DND-41 (cell line): ENCODE results near the gene CCDC71L.

Experiments
- ATAC-seq: fragments of 200-7000 bp; cut with Tn5 transposase; 3 replicates; pipeline ENCODE4 v1.9.1; 2021; ENCODE audit warnings: low read depth; ENCODE audit not compliant: insufficient read depth
- DNase-seq: peaks from one replicate; pipeline ENCODE4 v3.0.0-alpha.2; 2020
- H2AFZ ChIP-seq: 2 replicates; pipeline ENCODE4 v1.6.0; 2012; ENCODE audit warnings: low read depth, low read length
- H3K27ac ChIP-seq: 2 replicates; pipeline ENCODE4 v1.5.1; 2012; ENCODE audit warnings: low read length, inconsistent platforms
- H3K27me3 ChIP-seq: fragments of 200-600 bp; sonication (generic); 2 replicates; pipeline ENCODE4 v1.6.0; 2012; ENCODE audit warnings: low read length, mild to moderate bottlenecking, inconsistent platforms; ENCODE audit not compliant: insufficient read depth, poor library complexity
- H3K36me3 ChIP-seq: 2 replicates; pipeline ENCODE4 v1.5.1; 2012; ENCODE audit warnings: low read length, inconsistent platforms; ENCODE audit not compliant: insufficient read depth
- H3K4me1 ChIP-seq: 2 replicates; pipeline ENCODE4 v1.5.1; 2012; ENCODE audit warnings: mild to moderate bottlenecking, low read length; ENCODE audit not compliant: insufficient read depth
- H3K4me2 ChIP-seq: 2 replicates; pipeline ENCODE4 v1.6.0; 2012; ENCODE audit warnings: mild to moderate bottlenecking, moderate library complexity, low read length, inconsistent platforms; ENCODE audit not compliant: insufficient read depth
- H3K4me3 ChIP-seq, 2 experiments: fragments of 200-600 bp in 1 of 2; shearing (Covaris generic) in 1 of 2; 2 replicates each; pipeline ENCODE4 v1.5.1; 2012 to 2016; ENCODE audit warnings: inconsistent platforms in 2 of 2, low read length in 2 of 2, mild to moderate bottlenecking in 2 of 2, low read depth in 1 of 2, moderate library complexity in 1 of 2
- H3K79me2 ChIP-seq: 2 replicates; pipeline ENCODE4 v1.6.0; 2012; ENCODE audit warnings: low read length, inconsistent platforms; ENCODE audit not compliant: insufficient read depth
- H3K9ac ChIP-seq: 2 replicates; pipeline ENCODE4 v1.6.0; 2012; ENCODE audit warnings: low read depth, mild to moderate bottlenecking, inconsistent platforms, low read length, moderate library complexity
- H3K9me3 ChIP-seq: 2 replicates; pipeline ENCODE4 v1.5.1; 2012; ENCODE audit warnings: low read length, moderate library complexity, mild to moderate bottlenecking, inconsistent platforms; ENCODE audit not compliant: insufficient read depth, severe bottlenecking
- H4K20me1 ChIP-seq: 2 replicates; pipeline ENCODE4 v1.6.0; 2012; ENCODE audit warnings: low read length; ENCODE audit not compliant: insufficient read depth
- CTCF ChIP-seq: IDR thresholded peaks from 2 replicates; pipeline ENCODE4 v1.5.1; 2012; ENCODE audit warnings: borderline replicate concordance, low read length, moderate library complexity, mild to moderate bottlenecking; ENCODE audit not compliant: poor library complexity, severe bottlenecking; ENCODE audit errors: extremely low read depth
- EZH2 ChIP-seq: IDR thresholded peaks from 3 replicates; pipeline ENCODE4 v1.6.1; 2012; ENCODE audit warnings: borderline replicate concordance, low read depth, mild to moderate bottlenecking, moderate library complexity, low read length, inconsistent platforms; ENCODE audit not compliant: severe bottlenecking

CCDC71L gene

DNA sequence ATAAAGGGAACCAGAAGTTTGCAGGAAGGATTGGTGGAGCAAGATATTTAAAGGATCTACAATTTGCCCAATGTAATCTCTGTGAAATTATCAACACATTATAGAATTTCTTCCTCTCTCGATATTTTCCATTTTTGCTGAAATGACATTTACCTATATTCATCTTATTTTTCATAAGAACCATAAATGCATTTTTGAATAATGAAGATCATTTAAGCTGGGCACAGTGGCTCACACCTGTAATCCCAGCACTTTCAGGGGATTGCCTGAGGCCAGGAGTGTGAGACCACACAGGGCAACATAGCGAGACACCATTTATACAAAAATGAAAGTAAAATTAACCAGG is 37.7 kb downstream of the CCDC71L start:
- no peak overlapping the region for H3K9ac ChIP-seq
- no peak overlapping the region for H3K27ac ChIP-seq
- no peak overlapping the region for H3K4me3 ChIP-seq
- H3K9me3 ChIP-seq: peaks cover 8% of the 10 kb centered on the region
- DNase-seq (no peak), ATAC-seq (no peak)
- H3K79me2 ChIP-seq: no peaks in the 10 kb centered on the region
- H3K27me3 ChIP-seq: no peaks in the 10 kb centered on the region
- no peaks in the 10 kb centered on the region for H4K20me1 ChIP-seq
- H3K4me2 ChIP-seq: no peak overlapping the region
- no peaks in the 10 kb centered on the region for H3K36me3 ChIP-seq
- TF ChIP-seq EZH2: no peak
- no peak for TF ChIP-seq CTCF
- H2AFZ ChIP-seq: no peak overlapping the region
- no peaks in the 10 kb centered on the region for H3K4me1 ChIP-seq

GRCh38 chr7:106622654-106623314 is 38.2 kb downstream of the CCDC71L start:
- Histone ChIP-seq H3K4me2 (no peak overlapping the region), H4K20me1 (no peaks in the 10 kb centered on the region), H3K79me2 (no peaks in the 10 kb centered on the region), H3K4me1 (no peaks in the 10 kb centered on the region), H3K27me3 (no peaks in the 10 kb centered on the region), H3K9ac (no peak overlapping the region), H3K9me3 (peaks cover 8% of the 10 kb centered on the region), H3K27ac (no peak overlapping the region), H3K4me3 (no peak overlapping the region), H3K36me3 (no peaks in the 10 kb centered on the region), H2AFZ (no peak overlapping the region)
- ATAC-seq (no peak), DNase-seq (no peak)
- TF ChIP-seq CTCF: no peak
- TF ChIP-seq EZH2: no peak

- no peaks in the 10 kb centered on the region for H3K4me1 ChIP-seq
- no peak overlapping the region for H3K4me3 ChIP-seq
- no peaks in the 10 kb centered on the region for H3K27me3 ChIP-seq
- no peak overlapping the region for H2AFZ ChIP-seq
- TF ChIP-seq EZH2 (no peak), CTCF (no peak)
- H3K27ac ChIP-seq: no peak overlapping the region
- no peak overlapping the region for H3K9ac ChIP-seq
- H3K4me2 ChIP-seq: no peak overlapping the region
- DNase-seq (no peak), ATAC-seq (no peak)
- no peaks in the 10 kb centered on the region for H3K79me2 ChIP-seq
- peaks cover 8% of the 10 kb centered on the region for H3K9me3 ChIP-seq
- H4K20me1 ChIP-seq: no peaks in the 10 kb centered on the region
- no peaks in the 10 kb centered on the region for H3K36me3 ChIP-seq
Measured at GRCh38 chr7:106621393-106622132, 39.4 kb downstream of the CCDC71L start.

DNA sequence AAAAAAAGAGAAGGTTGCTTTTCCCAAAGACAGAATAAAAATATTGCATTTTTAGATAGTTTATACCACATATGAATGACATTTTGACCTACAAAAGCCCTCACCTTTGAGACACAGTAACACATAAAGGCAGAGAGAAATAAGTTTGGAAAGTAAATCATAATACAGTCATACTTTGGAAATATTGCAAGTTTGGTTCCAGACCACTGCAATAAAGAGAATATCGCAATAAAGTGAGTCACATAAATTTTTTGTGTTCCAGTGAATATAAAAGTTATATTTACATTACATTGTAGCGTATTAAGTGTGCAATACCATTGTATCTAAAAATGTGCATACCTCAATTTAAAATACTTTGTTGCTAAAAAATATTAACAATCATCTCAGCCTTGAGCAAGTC is 40.3 kb downstream of the CCDC71L start:
- no peaks in the 10 kb centered on the region for H3K4me1 ChIP-seq

More for the DNA sequence above, 40.3 kb downstream of the CCDC71L start:
- Histone ChIP-seq H3K4me3 (no peak overlapping the region), H3K27ac (no peak overlapping the region), H2AFZ (no peak overlapping the region), H4K20me1 (no peaks in the 10 kb centered on the region), H3K9me3 (peaks cover 8% of the 10 kb centered on the region), H3K4me2 (no peak overlapping the region), H3K27me3 (no peaks in the 10 kb centered on the region), H3K36me3 (no peaks in the 10 kb centered on the region), H3K79me2 (no peaks in the 10 kb centered on the region), H3K9ac (no peak overlapping the region)
- DNase-seq: no peak
- no peak for TF ChIP-seq CTCF
- TF ChIP-seq EZH2: no peak
- no peak for ATAC-seq
